NB4 (cell line): Measurements from ENCODE around the gene ANKS1B.

Experiments used
- DNase-seq: peaks from one replicate; pipeline ENCODE4 v3.0.0; 2010; ENCODE audit warnings: low read depth
- H3K4me3 ChIP-seq: one replicate; pipeline ENCODE4 v1.5.1; 2011; ENCODE audit warnings: mild to moderate bottlenecking, low read depth, low read length, moderate library complexity
- CTCF ChIP-seq: IDR thresholded peaks from one replicate; pipeline ENCODE4 v1.5.1; 2012; ENCODE audit warnings: low read depth, low read length
- MAX ChIP-seq: IDR thresholded peaks from 2 replicates; pipeline ENCODE4 v1.6.1; 2011; ENCODE audit warnings: low read depth, low read length
- MYC ChIP-seq: IDR thresholded peaks from 2 replicates; pipeline ENCODE4 v1.6.1; 2011; ENCODE audit warnings: low read depth, low read length
- POLR2A ChIP-seq: IDR thresholded peaks from 2 replicates; pipeline ENCODE4 v1.6.1; 2011; ENCODE audit warnings: mild to moderate bottlenecking; ENCODE audit not compliant: insufficient read length; ENCODE audit errors: extremely low read depth

Gene ANKS1B

GRCh38 chr12:99917711-99918402 lies 66.9 kb downstream of the ANKS1B start:
- DNase-seq, result peak; percentile 5
- H3K4me3 ChIP-seq, result no peak overlapping the region
- TF ChIP-seq POLR2A (no peak), MYC (no peak), MAX (no peak), CTCF (no peak)

- DNase-seq, result no peak
- TF ChIP-seq MAX, result no peak
- no peak for TF ChIP-seq CTCF
- TF ChIP-seq MYC, result no peak
- no peak for TF ChIP-seq POLR2A
- no peak overlapping the region for H3K4me3 ChIP-seq
Measured at GRCh38 chr12:99916555-99916954, 68.2 kb downstream of the ANKS1B start.

GRCh38 chr12:99915251-99916082 lies 69.3 kb downstream of the ANKS1B start:
- DNase-seq, result no peak
- H3K4me3 ChIP-seq, result no peak overlapping the region
- TF ChIP-seq MAX (no peak), MYC (no peak), POLR2A (no peak), CTCF (no peak)

- H3K4me3 ChIP-seq, result no peak overlapping the region
- TF ChIP-seq POLR2A (no peak), CTCF (no peak), MYC (no peak)
- no peak for DNase-seq
Measured at GRCh38 chr12:99914206-99914605, 70.5 kb downstream of the ANKS1B start.

- no peak for TF ChIP-seq MYC
- TF ChIP-seq MAX, result no peak
- TF ChIP-seq POLR2A, result no peak
- no peak for TF ChIP-seq CTCF
- H3K4me3 ChIP-seq, result no peak overlapping the region
- no peak for DNase-seq
Measured at GRCh38 chr12:99911967-99912366, 72.8 kb downstream of the ANKS1B start.
